ENCODE results near the gene CDON. TPM values are rescaled to one million over a fixed set of nuclear protein-coding genes. Genes with fewer than 3 reads are reported as not detected.
A peak's percentile ranks its signal among the peaks of the same experiment; 100 is the strongest.

Gene CDON
- total RNA-seq, 1 experiment from 2014 or later = 17.2 TPM

DNA sequence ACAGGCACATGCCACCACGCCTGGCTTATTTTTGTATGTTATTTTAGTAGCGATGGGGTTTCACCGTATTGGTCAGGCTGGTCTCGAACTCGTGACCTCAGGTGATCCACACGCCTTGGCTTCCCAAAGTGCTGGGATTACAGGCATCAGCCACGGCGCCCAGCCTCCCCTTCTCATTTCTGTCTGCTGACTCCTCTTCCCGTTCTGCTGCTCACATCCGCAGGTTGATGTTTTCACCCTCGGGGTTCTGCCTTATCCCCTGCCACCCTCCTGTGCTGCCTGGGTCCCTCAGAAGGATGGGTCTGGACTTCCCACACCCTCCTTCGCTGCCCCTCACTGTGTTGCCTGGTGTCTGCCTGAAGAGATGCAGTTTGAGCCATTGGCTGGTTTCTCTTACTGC, 136.0 kb downstream of the CDON start:
- H4K5ac ChIP-seq (ENCODE audit: insufficient read length, low read depth, low read length) = no peak overlapping the region
- H3K4me2 ChIP-seq (ENCODE audit: insufficient read depth, insufficient read length, low read length) = no peak overlapping the region
- H3K4me1 Mint-ChIP-seq = peaks cover 20 to 27% of the 10 kb centered on the region in 2 experiments
- no peaks in the 10 kb centered on the region for H3K23me2 ChIP-seq (ENCODE audit: insufficient read length, low read depth, low read length, poor library complexity, severe bottlenecking)
- no peak overlapping the region for H3K14ac ChIP-seq (ENCODE audit: insufficient read depth, low read length)
- H3K79me2 ChIP-seq (ENCODE audit: insufficient read depth, low read length) = no peaks in the 10 kb centered on the region
- H4K8ac ChIP-seq (replicated peaks; ENCODE audit: insufficient read length, low read depth, low read length) = no peak overlapping the region
- no peak overlapping the region for H2AFZ ChIP-seq (ENCODE audit: low read length)
- H2BK15ac ChIP-seq (ENCODE audit: low read depth, low read length) = no peak overlapping the region
- 0 out of 7 replicates have a peak overlapping the region, but pooled peaks of 1 of the 3 experiments have one; percentile 23 for H3K27ac Mint-ChIP-seq
- no peak overlapping the region for H3K9ac ChIP-seq (ENCODE audit: extremely low read depth, insufficient read length, low read length)
- no peak overlapping the region for H4K91ac ChIP-seq (ENCODE audit: insufficient read length, low read depth, low read length)
- TF ChIP-seq, protein P1, sequence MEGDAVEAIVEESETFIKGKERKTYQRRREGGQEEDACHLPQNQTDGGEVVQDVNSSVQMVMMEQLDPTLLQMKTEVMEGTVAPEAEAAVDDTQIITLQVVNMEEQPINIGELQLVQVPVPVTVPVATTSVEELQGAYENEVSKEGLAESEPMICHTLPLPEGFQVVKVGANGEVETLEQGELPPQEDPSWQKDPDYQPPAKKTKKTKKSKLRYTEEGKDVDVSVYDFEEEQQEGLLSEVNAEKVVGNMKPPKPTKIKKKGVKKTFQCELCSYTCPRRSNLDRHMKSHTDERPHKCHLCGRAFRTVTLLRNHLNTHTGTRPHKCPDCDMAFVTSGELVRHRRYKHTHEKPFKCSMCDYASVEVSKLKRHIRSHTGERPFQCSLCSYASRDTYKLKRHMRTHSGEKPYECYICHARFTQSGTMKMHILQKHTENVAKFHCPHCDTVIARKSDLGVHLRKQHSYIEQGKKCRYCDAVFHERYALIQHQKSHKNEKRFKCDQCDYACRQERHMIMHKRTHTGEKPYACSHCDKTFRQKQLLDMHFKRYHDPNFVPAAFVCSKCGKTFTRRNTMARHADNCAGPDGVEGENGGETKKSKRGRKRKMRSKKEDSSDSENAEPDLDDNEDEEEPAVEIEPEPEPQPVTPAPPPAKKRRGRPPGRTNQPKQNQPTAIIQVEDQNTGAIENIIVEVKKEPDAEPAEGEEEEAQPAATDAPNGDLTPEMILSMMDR (conservative IDR thresholded peaks at IDR 0.05) = no peak
- H2BK12ac ChIP-seq (ENCODE audit: insufficient read length, low read depth, low read length) = no peak overlapping the region
- H3K79me1 ChIP-seq (ENCODE audit: insufficient read depth, low read depth, low read length, poor library complexity, severe bottlenecking) = no peaks in the 10 kb centered on the region
- peaks cover 3% of the 10 kb centered on the region for H3K27me3 Mint-ChIP-seq (ENCODE audit: low read depth)
- H2AK5ac ChIP-seq (ENCODE audit: insufficient read length, low read length) = no peak overlapping the region
- no peak overlapping the region for H3K56ac ChIP-seq (ENCODE audit: insufficient read length, low read depth, low read length)
- no peaks in the 10 kb centered on the region for H3K36me3 Mint-ChIP-seq (ENCODE audit: insufficient read depth in 1 of 3, low read depth in 3 of 3)
- no peak overlapping the region for H3K18ac ChIP-seq (ENCODE audit: insufficient read length, low read depth, low read length)
- H3K9me3 Mint-ChIP-seq = no peaks in the 10 kb centered on the region; a peak in 1 of 5 replicates
- H3K4me1 ChIP-seq (ENCODE audit: insufficient read depth, low read length) = 0 out of 2 replicates have a peak, but pooled peaks cover 2% of the 10 kb centered on the region
- no peak for DNase-seq
- no peak overlapping the region for H2BK5ac ChIP-seq (ENCODE audit: insufficient read length, low read length)
- no peak overlapping the region for H3K4ac ChIP-seq (ENCODE audit: low read depth, low read length)
- WGBS (ENCODE audit: extremely low coverage, insufficient read length, low lambda C conversion rate) = no CpG with 5 or more reads among the region's 12 CpGs
- H3K27ac ChIP-seq (ENCODE audit: insufficient read length, low read depth, low read length) = no peak overlapping the region
- H3T11ph ChIP-seq (ENCODE audit: low read length) = no peak overlapping the region
- H3K9me3 ChIP-seq (ENCODE audit: control insufficient read depth, low read depth, low read length) = no peaks in the 10 kb centered on the region
- no peak overlapping the region for H3K23ac ChIP-seq (ENCODE audit: insufficient read length, low read depth, low read length)
- no peak overlapping the region for H2BK120ac ChIP-seq (ENCODE audit: low read depth, low read length, poor library complexity, severe bottlenecking)
- no peak overlapping the region for H2BK20ac ChIP-seq (ENCODE audit: low read depth, low read length, poor library complexity, severe bottlenecking)
- no peaks in the 10 kb centered on the region for H4K20me1 ChIP-seq (ENCODE audit: control insufficient read depth, insufficient read depth, insufficient read length)
- H3K4me3 Mint-ChIP-seq = no peak overlapping the region
- H3K27me3 ChIP-seq (ENCODE audit: insufficient read depth, low read length) = no peaks in the 10 kb centered on the region

Measured in H9 (cell line).